B cell (primary cell): ENCODE data around the gene SLCO3A1.

Source experiments
- EZH2 ChIP-seq: IDR thresholded peaks from 2 replicates; pipeline ENCODE4 v1.6.1; 2012; ENCODE audit warnings: borderline replicate concordance, low read depth, mild to moderate bottlenecking, moderate library complexity, low read length; ENCODE audit not compliant: insufficient read depth, poor library complexity, severe bottlenecking
- TF ChIP-seq, protein P1 (sequence below): fragments of 200-600 bp; IDR thresholded peaks from one replicate; pipeline ENCODE4 v1.8.0; 2022; ENCODE audit warnings: antibody characterized with exemption, mild to moderate bottlenecking

DNA sequence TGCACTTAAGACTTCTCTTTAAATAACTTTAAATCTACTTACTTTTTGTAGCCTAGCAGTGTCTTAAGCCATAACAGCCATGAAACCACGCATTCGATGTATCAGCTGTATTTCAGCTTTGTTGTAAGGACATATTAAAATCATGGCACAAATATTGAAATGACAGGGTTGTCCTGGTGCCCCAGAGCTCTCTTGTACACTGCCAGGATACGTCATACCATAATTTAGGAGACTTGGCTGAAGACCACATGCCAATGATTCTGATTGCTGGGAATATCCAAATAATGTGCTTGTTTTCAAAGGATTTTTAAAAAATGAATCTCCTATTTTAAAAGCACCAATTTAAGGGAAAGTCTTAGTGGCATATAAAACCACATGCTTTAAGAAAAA is 265.4 kb downstream of the SLCO3A1 start:
- TF ChIP-seq, protein P1, sequence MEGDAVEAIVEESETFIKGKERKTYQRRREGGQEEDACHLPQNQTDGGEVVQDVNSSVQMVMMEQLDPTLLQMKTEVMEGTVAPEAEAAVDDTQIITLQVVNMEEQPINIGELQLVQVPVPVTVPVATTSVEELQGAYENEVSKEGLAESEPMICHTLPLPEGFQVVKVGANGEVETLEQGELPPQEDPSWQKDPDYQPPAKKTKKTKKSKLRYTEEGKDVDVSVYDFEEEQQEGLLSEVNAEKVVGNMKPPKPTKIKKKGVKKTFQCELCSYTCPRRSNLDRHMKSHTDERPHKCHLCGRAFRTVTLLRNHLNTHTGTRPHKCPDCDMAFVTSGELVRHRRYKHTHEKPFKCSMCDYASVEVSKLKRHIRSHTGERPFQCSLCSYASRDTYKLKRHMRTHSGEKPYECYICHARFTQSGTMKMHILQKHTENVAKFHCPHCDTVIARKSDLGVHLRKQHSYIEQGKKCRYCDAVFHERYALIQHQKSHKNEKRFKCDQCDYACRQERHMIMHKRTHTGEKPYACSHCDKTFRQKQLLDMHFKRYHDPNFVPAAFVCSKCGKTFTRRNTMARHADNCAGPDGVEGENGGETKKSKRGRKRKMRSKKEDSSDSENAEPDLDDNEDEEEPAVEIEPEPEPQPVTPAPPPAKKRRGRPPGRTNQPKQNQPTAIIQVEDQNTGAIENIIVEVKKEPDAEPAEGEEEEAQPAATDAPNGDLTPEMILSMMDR, result no peak
- TF ChIP-seq EZH2, result no peak
